NCI-H1092 (cell line): ENCODE measurements around the gene HINFP.
"Not testable (repeated sequence)": the region's sequence is repeated elsewhere in the genome, so short reads cannot be mapped to it uniquely, and the experiment has no call there.

Source experiments
- DNase-seq: peaks from one replicate; lab custom pipeline; 2025; lab: John Stamatoyannopoulos, UW

Gene HINFP

GRCh38 chr11:119100246-119100970 lies 21.0 kb upstream of the HINFP start:
- DNase-seq, result no peak

- DNase-seq, result no peak
These were observed 20.2 kb upstream of the HINFP start for GRCh38 chr11:119100994-119101758.

- peak; percentile 96 for DNase-seq
These were observed 19.5 kb upstream of the HINFP start, which contains the start of gene DPAGT1 for GRCh38 chr11:119101759-119102423. TSS of gene DPAGT1 (minus strand) at chr11:119101853. CDS start at chr11:119101655, 198 bp downstream.

- not testable (repeated sequence) for DNase-seq
These were observed 18.2 kb upstream of the HINFP start for GRCh38 chr11:119103161-119103664.

GRCh38 chr11:119103793-119104192 lies 17.6 kb upstream of the HINFP start:
- DNase-seq, result peak; percentile 28

GRCh38 chr11:119106564-119107537 lies 14.5 kb upstream of the HINFP start, which contains the start of gene C2CD2L:
TSS of gene C2CD2L (plus strand) at chr11:119107344. CDS start at chr11:119107742, 398 bp downstream.
- DNase-seq, result peak; percentile 90

- no peak for DNase-seq
These were observed 13.7 kb upstream of the HINFP start for GRCh38 chr11:119107538-119108145.

- DNase-seq, result no peak
These were observed 13.1 kb upstream of the HINFP start for GRCh38 chr11:119108146-119108856.

- DNase-seq, result no peak
These were observed 12.5 kb upstream of the HINFP start for GRCh38 chr11:119108857-119109221.

GRCh38 chr11:119109843-119110242 lies 11.5 kb upstream of the HINFP start:
- DNase-seq, result no peak

GRCh38 chr11:119110439-119110838 lies 10.9 kb upstream of the HINFP start:
- DNase-seq, result no peak

- DNase-seq, result no peak
These were observed 9.9 kb upstream of the HINFP start for GRCh38 chr11:119111361-119111925.

- DNase-seq, result no peak
These were observed 8.9 kb upstream of the HINFP start for GRCh38 chr11:119112314-119113020.

- DNase-seq, result no peak
These were observed 7.7 kb upstream of the HINFP start for GRCh38 chr11:119113716-119114115.

GRCh38 chr11:119114351-119114750 lies 7.0 kb upstream of the HINFP start:
- no peak for DNase-seq

GRCh38 chr11:119115484-119116234 lies 5.7 kb upstream of the HINFP start:
- DNase-seq, result no peak

- no peak for DNase-seq
These were observed 5.2 kb upstream of the HINFP start for GRCh38 chr11:119116235-119116594.

GRCh38 chr11:119116601-119117000 lies 4.8 kb upstream of the HINFP start:
- no peak for DNase-seq
